Measurements from ENCODE around the gene MRPL50.

DNA sequence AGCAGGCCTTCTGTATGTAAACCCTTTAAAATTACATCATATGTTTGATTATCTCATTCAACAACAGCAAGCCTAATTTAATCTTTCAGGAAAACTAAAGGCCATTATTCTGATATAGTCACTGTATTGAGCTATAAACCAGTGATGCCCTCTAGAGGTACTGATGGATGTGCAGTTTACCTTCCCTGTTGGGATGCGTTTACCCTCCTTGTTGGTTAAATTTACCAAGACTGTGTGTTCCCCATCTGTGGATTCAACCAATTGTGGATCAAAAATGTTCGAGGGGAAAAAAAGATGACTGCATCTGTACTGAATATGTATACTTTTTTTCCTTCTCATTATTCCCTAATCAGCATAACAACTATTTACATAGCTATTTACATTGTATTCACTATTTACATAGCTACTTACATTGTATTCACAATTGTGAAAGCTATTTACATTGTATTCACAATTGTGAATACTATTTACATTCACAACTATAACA is 9.9 kb downstream of the MRPL50 start:
- TF ChIP-seq, protein P1, sequence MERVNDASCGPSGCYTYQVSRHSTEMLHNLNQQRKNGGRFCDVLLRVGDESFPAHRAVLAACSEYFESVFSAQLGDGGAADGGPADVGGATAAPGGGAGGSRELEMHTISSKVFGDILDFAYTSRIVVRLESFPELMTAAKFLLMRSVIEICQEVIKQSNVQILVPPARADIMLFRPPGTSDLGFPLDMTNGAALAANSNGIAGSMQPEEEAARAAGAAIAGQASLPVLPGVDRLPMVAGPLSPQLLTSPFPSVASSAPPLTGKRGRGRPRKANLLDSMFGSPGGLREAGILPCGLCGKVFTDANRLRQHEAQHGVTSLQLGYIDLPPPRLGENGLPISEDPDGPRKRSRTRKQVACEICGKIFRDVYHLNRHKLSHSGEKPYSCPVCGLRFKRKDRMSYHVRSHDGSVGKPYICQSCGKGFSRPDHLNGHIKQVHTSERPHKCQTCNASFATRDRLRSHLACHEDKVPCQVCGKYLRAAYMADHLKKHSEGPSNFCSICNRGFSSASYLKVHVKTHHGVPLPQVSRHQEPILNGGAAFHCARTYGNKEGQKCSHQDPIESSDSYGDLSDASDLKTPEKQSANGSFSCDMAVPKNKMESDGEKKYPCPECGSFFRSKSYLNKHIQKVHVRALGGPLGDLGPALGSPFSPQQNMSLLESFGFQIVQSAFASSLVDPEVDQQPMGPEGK (CRISPR knock-in tag; IDR thresholded peaks at IDR 0.05; ENCODE audit: borderline replicate concordance): no peak
- no peak for TF ChIP-seq TOX (CRISPR knock-in tag; IDR thresholded peaks at IDR 0.05; ENCODE audit: borderline replicate concordance)
- no peak for TF ChIP-seq ZNF70 (CRISPR knock-in tag; IDR thresholded peaks at IDR 0.05)

All from SK-N-SH treated with all-trans-retinoic acid at 6 μM for 48 hours (cell line).